ENCODE results near the gene GRK6.

The GRK6 gene

GRCh38 chr5:177470759-177471536, 44.5 kb downstream of the GRK6 start:
- Histone ChIP-seq H3K4me3 (ENCODE audit: insufficient read depth, low read depth, low read length, poor library complexity, severe bottlenecking) (no peak overlapping the region), H3K4me1 (ENCODE audit: control insufficient read depth, insufficient read depth, low read length, poor library complexity, severe bottlenecking) (peaks cover 10% of the 10 kb centered on the region), H3K27ac (ENCODE audit: insufficient read depth, low read length, poor library complexity, severe bottlenecking) (no peak overlapping the region), H3K27me3 (replicated peaks; ENCODE audit: control insufficient read depth, insufficient read depth, low read length, poor library complexity, severe bottlenecking) (no peaks in the 10 kb centered on the region), H3K9me3 (ENCODE audit: control insufficient read depth, low read length) (no peaks in the 10 kb centered on the region), H3K36me3 (ENCODE audit: control insufficient read depth, insufficient read depth, low read length) (no peaks in the 10 kb centered on the region)
- DNase-seq, result no peak

GRCh38 chr5:177471610-177472356, 45.3 kb downstream of the GRK6 start:
- peaks cover 10% of the 10 kb centered on the region for H3K4me1 ChIP-seq (ENCODE audit: control insufficient read depth, insufficient read depth, low read length, poor library complexity, severe bottlenecking)
- H3K36me3 ChIP-seq (ENCODE audit: control insufficient read depth, insufficient read depth, low read length), result no peaks in the 10 kb centered on the region
- no peak overlapping the region for H3K27ac ChIP-seq (ENCODE audit: insufficient read depth, low read length, poor library complexity, severe bottlenecking)
- no peak overlapping the region for H3K4me3 ChIP-seq (ENCODE audit: insufficient read depth, low read depth, low read length, poor library complexity, severe bottlenecking)
- no peaks in the 10 kb centered on the region for H3K9me3 ChIP-seq (ENCODE audit: control insufficient read depth, low read length)
- H3K27me3 ChIP-seq (replicated peaks; ENCODE audit: control insufficient read depth, insufficient read depth, low read length, poor library complexity, severe bottlenecking), result no peaks in the 10 kb centered on the region
- DNase-seq, result no peak

- no peaks in the 10 kb centered on the region for H3K36me3 ChIP-seq (ENCODE audit: control insufficient read depth, insufficient read depth, low read length)
- H3K27ac ChIP-seq (ENCODE audit: insufficient read depth, low read length, poor library complexity, severe bottlenecking), result no peak overlapping the region
- H3K27me3 ChIP-seq (replicated peaks; ENCODE audit: control insufficient read depth, insufficient read depth, low read length, poor library complexity, severe bottlenecking), result no peaks in the 10 kb centered on the region
- H3K4me1 ChIP-seq (ENCODE audit: control insufficient read depth, insufficient read depth, low read length, poor library complexity, severe bottlenecking), result peaks cover 10% of the 10 kb centered on the region
- peak; percentile 25 to 28 (median 28) for DNase-seq
- peak overlapping the region; percentile 44 for H3K4me3 ChIP-seq (ENCODE audit: insufficient read depth, low read depth, low read length, poor library complexity, severe bottlenecking)
- H3K9me3 ChIP-seq (ENCODE audit: control insufficient read depth, low read length), result no peaks in the 10 kb centered on the region
These were observed 46.3 kb downstream of the GRK6 start for GRCh38 chr5:177472460-177473442.

- DNase-seq, result no peak
- no peak within 1 kb of the TSS for H3K27ac ChIP-seq (ENCODE audit: insufficient read depth, low read length, poor library complexity, severe bottlenecking)
- no peaks in the 10 kb centered on the region for H3K36me3 ChIP-seq (ENCODE audit: control insufficient read depth, insufficient read depth, low read length)
- H3K4me1 ChIP-seq (ENCODE audit: control insufficient read depth, insufficient read depth, low read length, poor library complexity, severe bottlenecking), result peaks cover 10% of the 10 kb centered on the region
- no peaks in the 10 kb centered on the region for H3K27me3 ChIP-seq (replicated peaks; ENCODE audit: control insufficient read depth, insufficient read depth, low read length, poor library complexity, severe bottlenecking)
- peak within 1 kb of the TSS; percentile 44 for H3K4me3 ChIP-seq (ENCODE audit: insufficient read depth, low read depth, low read length, poor library complexity, severe bottlenecking)
- H3K9me3 ChIP-seq (ENCODE audit: control insufficient read depth, low read length), result no peaks in the 10 kb centered on the region
These were observed 47.0 kb downstream of the GRK6 start, which contains the start of gene DBN1 for GRCh38 chr5:177473443-177474001. DBN1 (minus strand) TSS chr5:177473634; CDS start chr5:177473521, 113 bp downstream.

GRCh38 chr5:177474002-177474476, 47.6 kb downstream of the GRK6 start:
- no peak for DNase-seq
- Histone ChIP-seq H3K4me1 (ENCODE audit: control insufficient read depth, insufficient read depth, low read length, poor library complexity, severe bottlenecking) (peaks cover 10% of the 10 kb centered on the region), H3K36me3 (ENCODE audit: control insufficient read depth, insufficient read depth, low read length) (no peaks in the 10 kb centered on the region), H3K27me3 (replicated peaks; ENCODE audit: control insufficient read depth, insufficient read depth, low read length, poor library complexity, severe bottlenecking) (no peaks in the 10 kb centered on the region), H3K4me3 (ENCODE audit: insufficient read depth, low read depth, low read length, poor library complexity, severe bottlenecking) (no peak overlapping the region), H3K9me3 (ENCODE audit: control insufficient read depth, low read length) (no peaks in the 10 kb centered on the region), H3K27ac (ENCODE audit: insufficient read depth, low read length, poor library complexity, severe bottlenecking) (no peak overlapping the region)

- no peak overlapping the region for H3K4me3 ChIP-seq (ENCODE audit: insufficient read depth, low read depth, low read length, poor library complexity, severe bottlenecking)
- DNase-seq, result no peak
- H3K4me1 ChIP-seq (ENCODE audit: control insufficient read depth, insufficient read depth, low read length, poor library complexity, severe bottlenecking), result peaks cover 10% of the 10 kb centered on the region
- no peaks in the 10 kb centered on the region for H3K9me3 ChIP-seq (ENCODE audit: control insufficient read depth, low read length)
- H3K27me3 ChIP-seq (replicated peaks; ENCODE audit: control insufficient read depth, insufficient read depth, low read length, poor library complexity, severe bottlenecking), result no peaks in the 10 kb centered on the region
- H3K27ac ChIP-seq (ENCODE audit: insufficient read depth, low read length, poor library complexity, severe bottlenecking), result no peak overlapping the region
- H3K36me3 ChIP-seq (ENCODE audit: control insufficient read depth, insufficient read depth, low read length), result no peaks in the 10 kb centered on the region
These were observed 48.5 kb downstream of the GRK6 start for GRCh38 chr5:177474846-177475562.

GRCh38 chr5:177475563-177476427, 49.3 kb downstream of the GRK6 start:
- no peak overlapping the region for H3K4me3 ChIP-seq (ENCODE audit: insufficient read depth, low read depth, low read length, poor library complexity, severe bottlenecking)
- no peaks in the 10 kb centered on the region for H3K27me3 ChIP-seq (replicated peaks; ENCODE audit: control insufficient read depth, insufficient read depth, low read length, poor library complexity, severe bottlenecking)
- no peak overlapping the region for H3K27ac ChIP-seq (ENCODE audit: insufficient read depth, low read length, poor library complexity, severe bottlenecking)
- no peak for DNase-seq
- peaks cover 10% of the 10 kb centered on the region for H3K4me1 ChIP-seq (ENCODE audit: control insufficient read depth, insufficient read depth, low read length, poor library complexity, severe bottlenecking)
- no peaks in the 10 kb centered on the region for H3K9me3 ChIP-seq (ENCODE audit: control insufficient read depth, low read length)
- H3K36me3 ChIP-seq (ENCODE audit: control insufficient read depth, insufficient read depth, low read length), result no peaks in the 10 kb centered on the region

- Histone ChIP-seq H3K27me3 (replicated peaks; ENCODE audit: control insufficient read depth, insufficient read depth, low read length, poor library complexity, severe bottlenecking) (no peaks in the 10 kb centered on the region), H3K27ac (ENCODE audit: insufficient read depth, low read length, poor library complexity, severe bottlenecking) (no peak overlapping the region), H3K9me3 (ENCODE audit: control insufficient read depth, low read length) (no peaks in the 10 kb centered on the region), H3K4me1 (ENCODE audit: control insufficient read depth, insufficient read depth, low read length, poor library complexity, severe bottlenecking) (peaks cover 10% of the 10 kb centered on the region), H3K4me3 (ENCODE audit: insufficient read depth, low read depth, low read length, poor library complexity, severe bottlenecking) (no peak overlapping the region), H3K36me3 (ENCODE audit: control insufficient read depth, insufficient read depth, low read length) (no peaks in the 10 kb centered on the region)
- no peak for DNase-seq
These were observed 50.2 kb downstream of the GRK6 start for GRCh38 chr5:177476531-177477233.

Measured in effector memory CD4-positive, alpha-beta T cell (primary cell).